K562 (cell line): ENCODE results near the gene TRAPPC12. TPM values are rescaled to one million over a fixed set of nuclear protein-coding genes. Genes with fewer than 3 reads are reported as not detected.

ENCODE experiments used
- ATAC-seq: fragments of 200-7000 bp; cut with Tn5 transposase; 3 replicates; pipeline ENCODE4 v1.9.1; 2020; ENCODE audit warnings: moderate library complexity
- BruUV-seq: library from RNA; stranded (reverse); fragments of 400-500 nt; replicated peaks from 2 replicates; lab custom pipeline; 2021; lab: Mats Ljungman, UMichigan
- CTCF ChIA-PET: fragments of 300-600 bp; formaldehyde crosslinking; extraction: SDS; loops from one replicate; lab custom pipeline; 2021; ENCODE audit warnings: low intra/inter-chr PET ratio; lab: Yijun Ruan, JAX
- POLR2A ChIA-PET: fragments of 300-600, 350-650 bp; sonication (Branson Sonifier 250); formaldehyde crosslinking; extraction: SDS; loops from one replicate; lab custom pipeline; 2021; ENCODE audit warnings: antibody characterized with exemption, inconsistent platforms; lab: Yijun Ruan, JAX
- DNase-seq, 4 experiments: peaks; one replicate each; pipeline versions ENCODE4 v3.0.0 to v3.0.0-alpha.2; 2011 to 2018; ENCODE audit warnings: low spot score in 3 of 4, mixed read lengths in 3 of 4; ENCODE audit errors: extremely low read depth in 1 of 4
- FAIRE-seq: peaks from 2 replicates; lab custom pipeline; 2011; peaks lifted over from hg19 to GRCh38; lab: Jason Lieb, UNC
- H2AFZ ChIP-seq: 2 replicates; pipeline ENCODE4 v1.6.0; 2011; ENCODE audit warnings: low read depth, low read length, control low read depth, inconsistent platforms
- H3K27ac ChIP-seq: fragments of 200-600 bp; 3 replicates; pipeline ENCODE4 v1.8.0; 2011; ENCODE audit warnings: low read depth, mild to moderate bottlenecking, control low read depth, inconsistent platforms, low read length, moderate library complexity, mixed read lengths; ENCODE audit errors: extremely low read depth
- H3K27me3 ChIP-seq, 2 experiments: fragments of 300-600 bp in 1 of 2; 2 replicates in 1 of 2; 3 replicates in 1 of 2; pipeline versions ENCODE4 v1.6.0 to v1.8.0; 2011; ENCODE audit warnings: inconsistent platforms in 2 of 2, low read length in 2 of 2, mild to moderate bottlenecking in 1 of 2, mixed read lengths in 1 of 2, moderate library complexity in 1 of 2; ENCODE audit not compliant: control insufficient read depth in 2 of 2, insufficient read depth in 2 of 2
- H3K36me3 ChIP-seq: fragments of 300-600 bp; 3 replicates; pipeline ENCODE4 v1.8.0; 2011; ENCODE audit warnings: mild to moderate bottlenecking, low read length, inconsistent platforms; ENCODE audit not compliant: control insufficient read depth, insufficient read depth
- H3K4me1 ChIP-seq, 2 experiments: fragments of 200-600 bp in 1 of 2; replicated peaks in 1 of 2; 2 replicates in 1 of 2; 3 replicates in 1 of 2; pipeline versions ENCODE4 v1.5.1 to v1.8.0; 2011; ENCODE audit warnings: inconsistent platforms in 2 of 2, low read length in 2 of 2, mild to moderate bottlenecking in 1 of 2, mixed read lengths in 1 of 2, moderate library complexity in 1 of 2; ENCODE audit not compliant: control insufficient read depth in 2 of 2, insufficient read depth in 2 of 2
- H3K4me2 ChIP-seq: 2 replicates; pipeline ENCODE4 v1.6.1; 2011; ENCODE audit warnings: low read length, control low read depth, inconsistent platforms, mixed read lengths; ENCODE audit not compliant: insufficient read depth
- H3K4me3 ChIP-seq: fragments of 200-600 bp; sonication (generic), shearing (Covaris generic); 2 replicates; pipeline ENCODE4 v1.5.1; 2016; ENCODE audit warnings: control low read depth, inconsistent platforms
- H3K79me2 ChIP-seq: fragments of 200-600 bp; 3 replicates; pipeline ENCODE4 v1.8.0; 2011; ENCODE audit warnings: low read length, inconsistent platforms; ENCODE audit not compliant: control insufficient read depth, insufficient read depth
- H3K9ac ChIP-seq, 2 experiments: 2 replicates each; pipeline versions ENCODE4 v1.6.0 to v1.6.1; 2011; ENCODE audit warnings: low read depth in 2 of 2, low read length in 2 of 2, control low read depth in 1 of 2, inconsistent platforms in 1 of 2, mild to moderate bottlenecking in 1 of 2, mixed read lengths in 1 of 2; ENCODE audit not compliant: insufficient read depth in 1 of 2
- H3K9me1 ChIP-seq: one replicate; pipeline ENCODE4 v1.6.0; 2011; ENCODE audit warnings: inconsistent platforms, mild to moderate bottlenecking, low read length, moderate library complexity; ENCODE audit not compliant: control insufficient read depth, insufficient read depth
- H3K9me3 ChIP-seq: replicated peaks from 2 replicates; pipeline ENCODE4 v1.5.1; 2011; ENCODE audit warnings: low read depth, low read length, inconsistent platforms; ENCODE audit not compliant: control insufficient read depth, insufficient read depth
- H4K20me1 ChIP-seq: replicated peaks from 2 replicates; pipeline ENCODE4 v1.6.1; 2011; ENCODE audit warnings: low read length, inconsistent platforms, mixed read lengths; ENCODE audit not compliant: control insufficient read depth, insufficient read depth
- CREBBP ChIP-seq: IDR thresholded peaks from one replicate; pipeline ENCODE4 v1.6.1; 2012; ENCODE audit warnings: low read depth, mild to moderate bottlenecking, control low read depth, inconsistent platforms, low read length
- ELF1 ChIP-seq: fragments of 200-800 bp; sonication (Bioruptor generic); IDR thresholded peaks from 2 replicates; pipeline ENCODE4 v1.6.1; 2016; ENCODE audit warnings: missing genetic modification characterization, missing compliant biosample characterization
- FOXJ2 ChIP-seq: fragments of 200-800 bp; sonication (Bioruptor generic); IDR thresholded peaks from 2 replicates; pipeline ENCODE4 v1.6.1; 2016; ENCODE audit warnings: missing genetic modification characterization, missing compliant biosample characterization
- MED1 ChIP-seq: sonication (generic); formaldehyde crosslinking; IDR thresholded peaks from 2 replicates; pipeline ENCODE4 v1.8.1; 2023; ENCODE audit warnings: missing genetic modification reagents, borderline replicate concordance
- NFIC ChIP-seq: fragments of 450-650 bp; IDR thresholded peaks from 2 replicates; pipeline ENCODE4 v1.6.1; 2017; ENCODE audit warnings: mild to moderate bottlenecking, inconsistent platforms
- ZSCAN32 ChIP-seq: fragments of 450-650 bp; formaldehyde crosslinking; IDR thresholded peaks from 2 replicates; pipeline ENCODE4 v1.4.0; 2020; ENCODE audit warnings: mild to moderate bottlenecking, moderate library complexity
- WGBS: fragments of 100-300 bp; shearing (Covaris generic); methylation state at CpG from one replicate; pipeline ENCODE4 v1.1.6; 2016; ENCODE audit warnings: low coverage, mixed read lengths; ENCODE audit not compliant: insufficient coverage; ENCODE audit errors: missing lambda C conversion rate; 5-methylcytosine and 5-hydroxymethylcytosine counted together
- in situ Hi-C: fragments of 300-500 bp; cut with MboI; formaldehyde crosslinking; loops from 4 replicates; pipeline ENCODE4 v1.15.0; 2018; ENCODE audit warnings: inconsistent platforms, mixed read lengths
- intact Hi-C: fragments of 100-400 bp; cut with micrococcal nuclease; formaldehyde crosslinking; loops from 2 replicates; pipeline ENCODE4 v1.14.2; 2022
- polyA plus RNA-seq, 8 experiments: library from polyadenylated mRNA; depleted of rRNA in 4 of 8; stranded (reverse) in 5 of 8; unstranded in 3 of 8; fragments of >200 nt; fragmentation: Nextera tagmentation in 2 of 8; fragmentation: Illumina TruSeq in 1 of 8; extraction: Ambion mirVana in 2 of 8; extraction: Trizol in 1 of 8; gene quantifications; 2 replicates each; pipeline versions ENCODE4 v1.2.1 to v1.2.3, GENCODE V29; 2011 to 2014; ENCODE audit warnings: inconsistent platforms in 1 of 8, missing spikeins in 1 of 8
- total RNA-seq, 7 experiments: library from RNA; depleted of rRNA in 6 of 7; stranded (reverse); fragments of >200 nt in 6 of 7; fragmentation: Illumina TruSeq in 2 of 7; extraction: Trizol in 2 of 7; gene quantifications; 2 replicates each; pipeline versions ENCODE4 v1.2.1 to v1.2.3, GENCODE V29; 2011 to 2021; ENCODE audit warnings: low replicate concordance in 1 of 7
- TF ChIP-seq, protein P1 (sequence below): conservative IDR thresholded peaks from 2 replicates; pipeline ENCODE4 v1.6.1; 2011; ENCODE audit warnings: low read depth, mild to moderate bottlenecking, low read length; ENCODE audit not compliant: control insufficient read depth
- TF ChIP-seq, protein P2 (sequence below): sonication (generic); formaldehyde crosslinking; IDR thresholded peaks from 2 replicates; pipeline ENCODE4 v1.8.0; 2023; ENCODE audit warnings: mild to moderate bottlenecking, missing genetic modification reagents
- TF ChIP-seq, protein P3 (sequence below): sonication (generic); IDR thresholded peaks from 2 replicates; pipeline ENCODE4 v1.6.1; 2016
- TF ChIP-seq, protein P4 (sequence below), 3 experiments: fragments of 200-800 bp in 1 of 3; sonication (Bioruptor generic) in 1 of 3; sonication (generic) in 1 of 3; formaldehyde crosslinking in 1 of 3; IDR thresholded peaks; 2 replicates each; pipeline versions ENCODE4 v1.6.1 to v1.8.0; 2016 to 2022; ENCODE audit warnings: mild to moderate bottlenecking in 2 of 3, missing compliant biosample characterization in 2 of 3, missing genetic modification characterization in 2 of 3, missing genetic modification reagents in 1 of 3

The TRAPPC12 gene
- total and polyA plus RNA-seq, 9 of the 15 experiments (the other 6 are each of a cell fraction or from before 2014, with no cell fraction given), result 8.0 to 75.2 (median 39.1) TPM

DNA sequence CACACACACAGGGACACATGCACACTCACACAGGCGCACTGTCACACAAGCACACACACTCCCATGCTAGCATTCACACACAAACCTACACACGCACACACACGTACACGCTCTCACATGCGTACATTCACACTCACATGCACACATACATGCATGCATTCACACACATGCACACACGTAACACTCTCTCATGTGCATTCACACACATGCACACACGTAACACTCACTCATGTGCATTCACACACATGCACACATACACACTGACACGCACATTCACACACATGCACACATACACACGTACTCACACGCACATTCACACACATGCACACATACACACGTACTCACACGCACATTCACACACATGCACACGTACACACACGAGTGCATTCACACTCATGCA is 123.6 kb downstream of the TRAPPC12 start (continued):
- TF ChIP-seq, protein P1, sequence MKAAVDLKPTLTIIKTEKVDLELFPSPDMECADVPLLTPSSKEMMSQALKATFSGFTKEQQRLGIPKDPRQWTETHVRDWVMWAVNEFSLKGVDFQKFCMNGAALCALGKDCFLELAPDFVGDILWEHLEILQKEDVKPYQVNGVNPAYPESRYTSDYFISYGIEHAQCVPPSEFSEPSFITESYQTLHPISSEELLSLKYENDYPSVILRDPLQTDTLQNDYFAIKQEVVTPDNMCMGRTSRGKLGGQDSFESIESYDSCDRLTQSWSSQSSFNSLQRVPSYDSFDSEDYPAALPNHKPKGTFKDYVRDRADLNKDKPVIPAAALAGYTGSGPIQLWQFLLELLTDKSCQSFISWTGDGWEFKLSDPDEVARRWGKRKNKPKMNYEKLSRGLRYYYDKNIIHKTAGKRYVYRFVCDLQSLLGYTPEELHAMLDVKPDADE, result no peak
- TF ChIP-seq FOXJ2 (tag) (no peak), ZSCAN32 (no peak), NFIC (no peak)
- TF ChIP-seq, protein P2, sequence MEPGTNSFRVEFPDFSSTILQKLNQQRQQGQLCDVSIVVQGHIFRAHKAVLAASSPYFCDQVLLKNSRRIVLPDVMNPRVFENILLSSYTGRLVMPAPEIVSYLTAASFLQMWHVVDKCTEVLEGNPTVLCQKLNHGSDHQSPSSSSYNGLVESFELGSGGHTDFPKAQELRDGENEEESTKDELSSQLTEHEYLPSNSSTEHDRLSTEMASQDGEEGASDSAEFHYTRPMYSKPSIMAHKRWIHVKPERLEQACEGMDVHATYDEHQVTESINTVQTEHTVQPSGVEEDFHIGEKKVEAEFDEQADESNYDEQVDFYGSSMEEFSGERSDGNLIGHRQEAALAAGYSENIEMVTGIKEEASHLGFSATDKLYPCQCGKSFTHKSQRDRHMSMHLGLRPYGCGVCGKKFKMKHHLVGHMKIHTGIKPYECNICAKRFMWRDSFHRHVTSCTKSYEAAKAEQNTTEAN, result peak; percentile 94
- TF ChIP-seq, protein P3, sequence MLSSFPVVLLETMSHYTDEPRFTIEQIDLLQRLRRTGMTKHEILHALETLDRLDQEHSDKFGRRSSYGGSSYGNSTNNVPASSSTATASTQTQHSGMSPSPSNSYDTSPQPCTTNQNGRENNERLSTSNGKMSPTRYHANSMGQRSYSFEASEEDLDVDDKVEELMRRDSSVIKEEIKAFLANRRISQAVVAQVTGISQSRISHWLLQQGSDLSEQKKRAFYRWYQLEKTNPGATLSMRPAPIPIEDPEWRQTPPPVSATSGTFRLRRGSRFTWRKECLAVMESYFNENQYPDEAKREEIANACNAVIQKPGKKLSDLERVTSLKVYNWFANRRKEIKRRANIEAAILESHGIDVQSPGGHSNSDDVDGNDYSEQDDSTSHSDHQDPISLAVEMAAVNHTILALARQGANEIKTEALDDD, result no peak

DNA sequence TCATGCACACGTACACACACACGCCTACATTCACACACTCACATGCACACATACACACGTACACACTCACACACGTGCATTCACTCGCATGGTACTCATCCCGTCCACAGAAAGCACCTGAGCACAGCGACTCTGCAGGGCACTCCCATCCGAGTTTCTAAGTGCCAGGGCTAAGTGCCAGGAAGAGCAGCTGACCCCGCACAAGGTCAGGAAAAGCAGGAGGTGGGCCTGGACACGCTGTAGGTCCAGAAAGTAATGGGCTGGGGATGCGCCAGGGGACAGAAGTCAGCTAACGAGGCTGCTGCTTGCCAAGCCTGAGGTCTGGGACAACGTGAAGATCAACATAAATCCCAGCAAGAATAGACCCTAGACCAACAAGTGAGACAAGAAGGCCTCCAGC is 124.0 kb downstream of the TRAPPC12 start:
- intact Hi-C loops, result no loop called here
- H3K79me2 ChIP-seq, result peaks cover 5% of the 10 kb centered on the region; the same call in 1 of the 3 replicates
- no TSS peak for BruUV-seq
- no peak overlapping the region for H2AFZ ChIP-seq
- no peaks in the 10 kb centered on the region for H3K9me1 ChIP-seq
- ChIA-PET CTCF (no interaction called here), POLR2A (interaction anchor here (2.5 kb wide), 1 partner anchor 10 kb away, joined by 8 read pairs; no protein-coding TSS in a partner anchor)
- peaks cover 4% of the 10 kb centered on the region; the same call in 1 of the 2 replicates for H3K9me3 ChIP-seq
- no peaks in the 10 kb centered on the region; a peak in 1 of 5 replicates for H3K27me3 ChIP-seq
- no peak overlapping the region; the same call in 2 of the 3 replicates for H3K27ac ChIP-seq
- H3K4me3 ChIP-seq, result no peak overlapping the region
- DNase-seq, result no peak
- no peaks in the 10 kb centered on the region for H3K4me1 ChIP-seq
- H3K36me3 ChIP-seq, result peaks cover 49% of the 10 kb centered on the region
- no peak overlapping the region for H3K9ac ChIP-seq
- WGBS, result 96% methylated on average over 13 of the region's 13 CpGs
- TF ChIP-seq, protein P2, result peak; percentile 4; the same call in 1 of the 2 replicates
- TF ChIP-seq, protein P4, sequence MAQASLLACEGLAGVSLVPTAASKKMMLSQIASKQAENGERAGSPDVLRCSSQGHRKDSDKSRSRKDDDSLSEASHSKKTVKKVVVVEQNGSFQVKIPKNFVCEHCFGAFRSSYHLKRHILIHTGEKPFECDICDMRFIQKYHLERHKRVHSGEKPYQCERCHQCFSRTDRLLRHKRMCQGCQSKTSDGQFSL (CRISPR knock-in tag; IDR thresholded peaks at IDR 0.05), result no peak
- TF ChIP-seq, protein P4 (tag; IDR thresholded peaks at IDR 0.05), result no peak
- no peak for TF ChIP-seq CREBBP
- no peak for TF ChIP-seq ELF1 (tag)
- 0 out of 2 replicates have a peak, but pooled peaks have one; percentile 23 for TF ChIP-seq MED1
- TF ChIP-seq, all 486 proteins: peak for 2
- FAIRE-seq (no peak), ATAC-seq (no peak)
- in situ Hi-C loops, result no loop called here
- Histone ChIP-seq H3K4me2 (no peak overlapping the region), H4K20me1 (no peaks in the 10 kb centered on the region)
